GM18907 (cell line): ENCODE results near the gene FHOD3.

Experiments
- ATAC-seq: cut with Tn5 transposase; IDR thresholded peaks from one replicate; pipeline ENCODE4 v1.9.1; 2021; ENCODE audit warnings: mild to moderate bottlenecking, moderate library complexity; ENCODE audit not compliant: unreplicated experiment

Gene FHOD3

GRCh38 chr18:36295880-36296301 is 1.6 kb upstream of the FHOD3 start:
- ATAC-seq, result no peak

- peak; percentile 31 for ATAC-seq
These were observed 680 bp upstream of the FHOD3 start for GRCh38 chr18:36296650-36297416.

- ATAC-seq, result peak; percentile 32
These were observed 721 bp downstream of the FHOD3 start for GRCh38 chr18:36298126-36298741.

GRCh38 chr18:36299015-36299414 is 1.5 kb downstream of the FHOD3 start:
- no peak for ATAC-seq

GRCh38 chr18:36300211-36300610 is 2.7 kb downstream of the FHOD3 start:
- ATAC-seq, result no peak

- ATAC-seq, result no peak
These were observed 4.4 kb downstream of the FHOD3 start for GRCh38 chr18:36301884-36302283.

- ATAC-seq, result no peak
These were observed 5.2 kb downstream of the FHOD3 start for GRCh38 chr18:36302676-36303075.

GRCh38 chr18:36303211-36303844 is 5.8 kb downstream of the FHOD3 start:
- ATAC-seq, result no peak

- ATAC-seq, result no peak
These were observed 7.2 kb downstream of the FHOD3 start for GRCh38 chr18:36304723-36305122.

GRCh38 chr18:36305375-36305774 is 7.9 kb downstream of the FHOD3 start:
- no peak for ATAC-seq

GRCh38 chr18:36307513-36307912 is 10.0 kb downstream of the FHOD3 start:
- ATAC-seq, result no peak

- no peak for ATAC-seq
These were observed 11.4 kb downstream of the FHOD3 start for GRCh38 chr18:36308711-36309435.

GRCh38 chr18:36309436-36310391 is 12.2 kb downstream of the FHOD3 start:
- no peak for ATAC-seq

GRCh38 chr18:36311026-36311570 is 13.6 kb downstream of the FHOD3 start:
- ATAC-seq, result no peak

GRCh38 chr18:36312806-36313395 is 15.4 kb downstream of the FHOD3 start:
- ATAC-seq, result no peak

- ATAC-seq, result no peak
These were observed 16.6 kb downstream of the FHOD3 start for GRCh38 chr18:36314098-36314497.

- no peak for ATAC-seq
These were observed 17.2 kb downstream of the FHOD3 start for GRCh38 chr18:36314754-36315153.

GRCh38 chr18:36315736-36316135 is 18.2 kb downstream of the FHOD3 start:
- no peak for ATAC-seq

- no peak for ATAC-seq
These were observed 18.7 kb downstream of the FHOD3 start for GRCh38 chr18:36316246-36316645.
